GM15510 (cell line): ENCODE results near the gene DDIT3.

ENCODE experiments used
- POLR2A ChIP-seq: IDR thresholded peaks from 3 replicates; pipeline ENCODE4 v1.6.1; 2011; ENCODE audit warnings: borderline replicate concordance; ENCODE audit not compliant: insufficient read length; ENCODE audit errors: extremely low read depth

Gene DDIT3

GRCh38 chr12:57513266-57513665 is 7.0 kb downstream of the DDIT3 start:
- TF ChIP-seq POLR2A, result no peak

GRCh38 chr12:57512665-57513064 is 7.6 kb downstream of the DDIT3 start:
- no peak for TF ChIP-seq POLR2A

- no peak for TF ChIP-seq POLR2A
These were observed 8.6 kb downstream of the DDIT3 start for GRCh38 chr12:57511588-57512325.

DNA sequence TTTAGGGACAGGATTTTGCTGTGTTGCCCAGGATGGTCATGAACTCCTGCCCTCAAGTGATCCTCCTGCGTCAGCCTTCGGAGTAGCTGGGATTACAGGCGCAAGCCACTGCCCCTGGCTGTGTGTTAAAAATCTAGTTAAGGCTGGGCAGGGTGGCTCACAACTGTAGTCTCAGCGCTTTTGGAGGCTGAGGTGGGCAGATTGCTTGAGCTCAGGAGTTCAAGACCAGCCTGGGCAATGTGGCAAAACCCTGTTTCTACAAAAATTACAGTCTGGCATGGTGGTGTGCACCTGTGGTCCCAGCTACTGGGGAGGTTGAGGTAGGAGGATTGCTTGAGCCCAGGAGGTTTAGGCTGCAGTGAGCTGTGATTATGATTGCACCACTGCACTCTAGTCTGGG is 9.2 kb downstream of the DDIT3 start:
- no peak for TF ChIP-seq POLR2A

- TF ChIP-seq POLR2A, result no peak
These were observed 20.1 kb downstream of the DDIT3 start for GRCh38 chr12:57500213-57500612.

DNA sequence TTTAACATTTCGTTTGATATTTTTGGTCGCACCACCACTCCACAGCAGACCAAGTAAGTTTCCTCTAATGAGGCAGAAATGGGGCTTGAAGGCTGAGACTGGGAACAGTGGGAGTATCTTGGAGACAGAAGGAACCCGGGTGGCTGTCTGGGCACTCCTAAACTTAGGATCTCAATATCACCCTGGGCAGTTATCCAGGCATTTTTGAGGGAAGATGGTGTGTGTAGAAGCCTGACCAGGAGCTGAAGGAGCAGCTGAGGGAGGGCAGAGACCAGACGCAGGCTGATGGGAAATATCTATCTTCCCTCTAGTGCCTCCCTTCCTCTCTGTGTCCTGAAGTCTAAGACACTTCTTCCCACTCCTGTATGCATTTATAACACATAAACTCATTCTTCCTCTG is 21.7 kb downstream of the DDIT3 start:
- no peak for TF ChIP-seq POLR2A

DNA sequence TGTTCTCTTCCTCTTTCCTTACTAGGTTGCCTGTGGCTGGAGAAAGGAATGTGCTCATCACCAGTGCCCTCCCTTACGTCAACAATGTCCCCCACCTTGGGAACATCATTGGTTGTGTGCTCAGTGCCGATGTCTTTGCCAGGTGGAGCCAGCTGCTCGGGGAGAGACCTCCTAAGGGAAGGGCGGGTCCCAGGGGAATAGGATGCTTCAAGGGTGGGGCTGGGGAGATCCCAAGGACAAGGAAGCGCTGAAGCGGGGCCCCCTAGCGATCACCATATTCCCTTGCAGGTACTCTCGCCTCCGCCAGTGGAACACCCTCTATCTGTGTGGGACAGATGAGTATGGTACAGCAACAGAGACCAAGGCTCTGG is 22.2 kb downstream of the DDIT3 start:
- no peak for TF ChIP-seq POLR2A

GRCh38 chr12:57497223-57498131 is 22.8 kb downstream of the DDIT3 start:
- no peak for TF ChIP-seq POLR2A

DNA sequence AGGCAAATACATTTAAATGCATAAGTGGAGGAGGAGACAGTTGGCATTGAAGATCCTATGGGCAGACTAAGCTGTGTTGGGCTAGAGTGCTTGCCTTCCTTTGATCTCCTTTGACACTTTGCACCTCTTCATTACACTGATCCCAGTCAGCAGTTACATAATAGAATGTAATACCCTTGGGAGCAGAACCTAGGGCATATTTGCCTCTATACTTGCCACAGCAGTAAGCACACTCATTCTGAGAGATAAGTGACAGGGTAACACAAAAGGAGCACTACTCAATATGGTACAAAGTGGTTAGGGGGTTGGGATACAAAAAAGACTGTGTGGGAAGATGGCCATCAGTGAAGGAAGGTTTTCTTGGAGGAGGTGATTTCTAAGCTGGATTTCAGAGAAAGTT is 23.5 kb downstream of the DDIT3 start:
- TF ChIP-seq POLR2A, result no peak

- TF ChIP-seq POLR2A, result no peak
These were observed 28.7 kb downstream of the DDIT3 start for GRCh38 chr12:57491393-57492280.

DNA sequence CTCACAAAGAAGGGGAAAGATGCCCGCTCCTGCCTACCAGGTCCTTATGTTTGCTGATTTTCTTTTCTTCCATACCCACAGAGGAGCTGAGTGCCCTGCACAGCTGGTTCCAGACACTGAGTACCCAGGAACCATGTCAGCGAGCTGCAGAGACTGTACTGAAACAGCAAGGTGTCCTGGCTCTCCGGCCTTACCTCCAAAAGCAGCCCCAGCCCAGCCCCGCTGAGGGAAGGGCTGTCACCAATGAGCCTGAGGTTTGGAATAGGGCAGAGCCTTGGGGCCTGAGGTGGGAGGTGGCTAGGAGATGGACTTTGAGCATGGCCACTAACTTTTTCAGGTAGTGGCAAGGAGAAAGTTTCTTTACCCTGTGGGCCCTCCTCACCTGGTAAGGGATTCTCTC is 30.2 kb downstream of the DDIT3 start:
- no peak for TF ChIP-seq POLR2A

- TF ChIP-seq POLR2A, result no peak
These were observed 31.1 kb downstream of the DDIT3 start for GRCh38 chr12:57489157-57489641.

DNA sequence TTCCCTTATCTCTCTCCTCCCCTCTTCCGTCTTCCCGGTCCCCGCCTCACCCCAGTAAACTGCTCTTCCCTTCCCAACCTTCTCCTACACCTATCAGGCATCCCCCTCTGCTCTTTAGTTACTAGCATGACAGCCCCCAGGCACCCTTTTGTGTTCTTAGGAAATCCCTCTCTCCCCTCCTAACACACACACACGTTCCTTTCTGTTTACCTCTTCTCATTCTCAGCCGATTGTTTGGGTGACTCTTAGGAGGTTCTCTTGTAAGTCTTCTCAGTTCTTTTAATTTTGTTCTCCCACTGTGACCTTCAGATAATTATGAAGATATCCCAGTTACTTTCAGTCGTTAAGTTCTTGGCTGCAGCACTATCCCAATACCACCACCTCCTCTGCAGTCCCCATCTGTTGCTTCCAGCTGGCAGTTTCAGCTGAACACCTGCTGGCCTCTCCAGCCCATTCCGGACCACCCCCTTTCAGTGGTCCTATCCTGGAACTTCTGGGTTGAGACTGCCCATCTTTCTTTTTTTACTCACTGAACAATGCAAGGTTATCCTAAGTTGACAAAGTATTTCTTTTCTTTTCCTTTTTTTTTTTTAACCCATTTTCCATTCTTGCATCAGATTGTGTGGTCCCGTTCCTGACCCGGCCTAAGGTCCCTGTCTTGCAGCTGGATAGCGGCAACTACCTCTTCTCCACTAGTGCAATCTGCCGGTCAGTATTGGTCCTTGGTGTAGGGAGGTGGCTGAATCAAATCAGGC is 31.7 kb downstream of the DDIT3 start:
- no peak for TF ChIP-seq POLR2A
